IPS-11a (cell line): ENCODE measurements around the gene HOXA9.

Experiments
- H3K4me3 ChIP-seq: one replicate; pipeline ENCODE4 v1.5.1; 2013; ENCODE audit warnings: low read depth, low read length, control low read depth

HOXA9 gene

GRCh38 chr7:27201580-27202017 is 36.3 kb upstream of the HOXA9 start:
- H3K4me3 ChIP-seq: no peak overlapping the region

GRCh38 chr7:27200761-27201579 is 35.6 kb upstream of the HOXA9 start:
- no peak overlapping the region for H3K4me3 ChIP-seq

- no peak within 1 kb of the TSS for H3K4me3 ChIP-seq
Measured at GRCh38 chr7:27199849-27200760, 34.8 kb upstream of the HOXA9 start, which contains the start of gene HOXA13. Gene HOXA13 (minus strand): TSS chr7:27200091. CDS start chr7:27200077, 14 bp downstream.

GRCh38 chr7:27198871-27199801 is 33.8 kb upstream of the HOXA9 start:
- no peak overlapping the region for H3K4me3 ChIP-seq

- no peak overlapping the region for H3K4me3 ChIP-seq
Measured at GRCh38 chr7:27198138-27198841, 33.0 kb upstream of the HOXA9 start.

- no peak overlapping the region for H3K4me3 ChIP-seq
Measured at GRCh38 chr7:27197137-27198042, 32.1 kb upstream of the HOXA9 start.

- no peak overlapping the region for H3K4me3 ChIP-seq
Measured at GRCh38 chr7:27196287-27196767, 31.0 kb upstream of the HOXA9 start.

GRCh38 chr7:27194686-27195379 is 29.5 kb upstream of the HOXA9 start:
- H3K4me3 ChIP-seq: no peak overlapping the region

- H3K4me3 ChIP-seq: no peak overlapping the region
Measured at GRCh38 chr7:27194002-27194352, 28.6 kb upstream of the HOXA9 start.

GRCh38 chr7:27193335-27194001 is 28.1 kb upstream of the HOXA9 start:
- H3K4me3 ChIP-seq: no peak overlapping the region

GRCh38 chr7:27192546-27193334 is 27.4 kb upstream of the HOXA9 start:
- H3K4me3 ChIP-seq: no peak overlapping the region

- H3K4me3 ChIP-seq: no peak overlapping the region
Measured at GRCh38 chr7:27191833-27192545, 26.7 kb upstream of the HOXA9 start.

GRCh38 chr7:27191161-27191731 is 25.9 kb upstream of the HOXA9 start:
- no peak overlapping the region for H3K4me3 ChIP-seq

GRCh38 chr7:27189997-27190748 is 24.8 kb upstream of the HOXA9 start:
- H3K4me3 ChIP-seq: no peak overlapping the region

- no peak overlapping the region for H3K4me3 ChIP-seq
Measured at GRCh38 chr7:27189295-27189996, 24.1 kb upstream of the HOXA9 start.
